Testis (tissue), 2 donors: ENCODE data around the gene EPB41L4A.

Source experiments
- CTCF ChIP-seq, 3 experiments: fragments of 450-650 bp in 2 of 3; fragments of 200-600 bp in 1 of 3; sonication (generic) in 1 of 3; IDR thresholded peaks; one replicate each; pipeline ENCODE4 v1.5.1; 2016 to 2019; ENCODE audit warnings: antibody characterized with exemption in 3 of 3, mild to moderate bottlenecking in 2 of 3, moderate library complexity in 1 of 3
- POLR2A ChIP-seq: fragments of 450-650 bp; IDR thresholded peaks from one replicate; pipeline ENCODE4 v1.6.1; 2017; ENCODE audit warnings: antibody characterized with exemption, mild to moderate bottlenecking, moderate library complexity

- TF ChIP-seq CTCF (IDR thresholded peaks at IDR 0.05) (no peak), POLR2A (no peak)
These were observed 191.0 kb downstream of the EPB41L4A start for GRCh38 chr5:112227911-112228631.
